Posterior vena cava (tissue), 2 donors: ENCODE data around the gene CRHR1. TPM values are rescaled to one million over a fixed set of nuclear protein-coding genes. Genes with fewer than 3 reads are reported as not detected.

ENCODE experiments used
- DNase-seq: peaks from one replicate; pipeline ENCODE4 v3.0.0-alpha.2; 2020; ENCODE audit warnings: low spot score
- intact Hi-C, 2 donors: fragments of 100-400 bp; cut with DNase I; formaldehyde crosslinking; loops; one replicate each; pipeline versions ENCODE4 v1.14.1 to v1.14.2; 2022 to 2023
- total RNA-seq, 2 donors: library from RNA; stranded (reverse); fragmentation: NEBNext Ultra II Directional; extraction: Animal tissue kit (Norgen Biotek cat#: 25700); gene quantifications; one replicate each; pipeline ENCODE4 v1.2.1, GENCODE V29; 2021
- donor health status: DM: yes; HTN: yes; CAD: no.
- donor health status: DM: yes; HTN: yes; CAD: no.

Gene CRHR1
- total RNA-seq, 2 donors from 2014 or later, result not detected

GRCh38 chr17:45784741-45785479 is 790 bp downstream of the CRHR1 start:
- DNase-seq, result peak; percentile 83

GRCh38 chr17:45785480-45786193 is 1.5 kb downstream of the CRHR1 start:
- intact Hi-C loops, result no loop called here
- no peak for DNase-seq

More at GRCh38 chr17:45784741-45785479, 790 bp downstream of the CRHR1 start:
- intact Hi-C loops, result no loop called here

- DNase-seq, result no peak
- intact Hi-C loops, result no loop called here
These were observed 2.2 kb downstream of the CRHR1 start for GRCh38 chr17:45786349-45786748.

GRCh38 chr17:45787044-45787443 is 2.9 kb downstream of the CRHR1 start:
- DNase-seq, result no peak
- intact Hi-C loops, result no loop called here

- intact Hi-C loops, result no loop called here
- no peak for DNase-seq
These were observed 3.5 kb downstream of the CRHR1 start for GRCh38 chr17:45787656-45788055.

GRCh38 chr17:45788057-45788456 is 3.9 kb downstream of the CRHR1 start:
- intact Hi-C loops, result no loop called here
- DNase-seq, result no peak

- no peak for DNase-seq
- intact Hi-C loops, result no loop called here
These were observed 5.8 kb downstream of the CRHR1 start for GRCh38 chr17:45789874-45790273.

- intact Hi-C loops, result no loop called here
- no peak for DNase-seq
These were observed 6.3 kb downstream of the CRHR1 start for GRCh38 chr17:45790296-45790922.

- no peak for DNase-seq
- intact Hi-C loops, result no loop called here
These were observed 7.0 kb downstream of the CRHR1 start for GRCh38 chr17:45791041-45791582.

GRCh38 chr17:45791935-45792334 is 7.8 kb downstream of the CRHR1 start:
- intact Hi-C loops, result no loop called here
- DNase-seq, result no peak

- intact Hi-C loops, result no loop called here
- no peak for DNase-seq
These were observed 8.3 kb downstream of the CRHR1 start for GRCh38 chr17:45792437-45792836.

- DNase-seq, result no peak
- intact Hi-C loops, result no loop called here
These were observed 9.1 kb downstream of the CRHR1 start for GRCh38 chr17:45792995-45793755.

GRCh38 chr17:45793999-45794540 is 9.9 kb downstream of the CRHR1 start:
- DNase-seq, result no peak
- intact Hi-C loops, result no loop called here

- no peak for DNase-seq
- intact Hi-C loops, result no loop called here
These were observed 10.7 kb downstream of the CRHR1 start for GRCh38 chr17:45794840-45795239.

- intact Hi-C loops, result no loop called here
- DNase-seq, result no peak
These were observed 16.7 kb downstream of the CRHR1 start for GRCh38 chr17:45800816-45801215.

GRCh38 chr17:45801421-45801820 is 17.3 kb downstream of the CRHR1 start:
- intact Hi-C loops, result no loop called here
- no peak for DNase-seq

GRCh38 chr17:45808845-45809244 is 24.7 kb downstream of the CRHR1 start:
- no peak for DNase-seq
- intact Hi-C loops, result no loop called here

- intact Hi-C loops, result no loop called here
- no peak for DNase-seq
These were observed 25.4 kb downstream of the CRHR1 start for GRCh38 chr17:45809499-45809898.

- no peak for DNase-seq
- intact Hi-C loops, result no loop called here
These were observed 28.0 kb downstream of the CRHR1 start for GRCh38 chr17:45812102-45812501.
